SHP77 treated with DMSO at 0.1 percent for 48 hours (cell line): ENCODE data around the gene THUMPD2.
"Not testable (repeated sequence)": the region's sequence is repeated elsewhere in the genome, so short reads cannot be mapped to it uniquely, and the experiment has no call there.

Source experiments
- DNase-seq: peaks from one replicate; lab custom pipeline; 2025; lab: John Stamatoyannopoulos, UW

THUMPD2 gene

GRCh38 chr2:39757156-39757555, 21.9 kb downstream of the THUMPD2 start:
- DNase-seq, result no peak

GRCh38 chr2:39755466-39755865, 23.6 kb downstream of the THUMPD2 start:
- no peak for DNase-seq

- no peak for DNase-seq
These were observed 35.7 kb downstream of the THUMPD2 start for GRCh38 chr2:39743269-39743776.

- DNase-seq, result no peak
These were observed 37.2 kb downstream of the THUMPD2 start for GRCh38 chr2:39741871-39742270.

GRCh38 chr2:39739386-39739785, 39.7 kb downstream of the THUMPD2 start:
- no peak for DNase-seq

GRCh38 chr2:39738936-39739335, 40.1 kb downstream of the THUMPD2 start:
- no peak for DNase-seq

- no peak for DNase-seq
These were observed 41.4 kb downstream of the THUMPD2 start for GRCh38 chr2:39737661-39738060.

- DNase-seq, result no peak
These were observed 42.4 kb downstream of the THUMPD2 start for GRCh38 chr2:39736640-39737039.

GRCh38 chr2:39735648-39736047, 43.4 kb downstream of the THUMPD2 start:
- DNase-seq, result no peak

GRCh38 chr2:39734445-39734844, 44.6 kb downstream of the THUMPD2 start:
- DNase-seq, result no peak

GRCh38 chr2:39733070-39733674, 45.9 kb downstream of the THUMPD2 start:
- DNase-seq, result no peak

GRCh38 chr2:39732482-39732881, 46.6 kb downstream of the THUMPD2 start:
- no peak for DNase-seq

GRCh38 chr2:39731546-39731945, 47.5 kb downstream of the THUMPD2 start:
- no peak for DNase-seq

GRCh38 chr2:39730685-39731302, 48.3 kb downstream of the THUMPD2 start:
- DNase-seq, result no peak

- no peak for DNase-seq
These were observed 48.8 kb downstream of the THUMPD2 start for GRCh38 chr2:39730276-39730675.

GRCh38 chr2:39728941-39729351, 50.1 kb downstream of the THUMPD2 start:
- DNase-seq, result peak; percentile 4

- not testable (repeated sequence) for DNase-seq
These were observed 51.0 kb downstream of the THUMPD2 start for GRCh38 chr2:39728085-39728484.

GRCh38 chr2:39725401-39725800, 53.7 kb downstream of the THUMPD2 start:
- DNase-seq, result no peak

- DNase-seq, result no peak
These were observed 54.3 kb downstream of the THUMPD2 start for GRCh38 chr2:39724828-39725144.

- no peak for DNase-seq
These were observed 54.9 kb downstream of the THUMPD2 start for GRCh38 chr2:39723946-39724827.

- no peak for DNase-seq
These were observed 55.6 kb downstream of the THUMPD2 start for GRCh38 chr2:39723497-39723896.

- DNase-seq, result no peak
These were observed 58.1 kb downstream of the THUMPD2 start for GRCh38 chr2:39720970-39721369.

- DNase-seq, result no peak
These were observed 59.7 kb downstream of the THUMPD2 start for GRCh38 chr2:39719317-39719716.
